ENCODE results near the gene SPRY1. TPM values are rescaled to one million over a fixed set of nuclear protein-coding genes. Genes with fewer than 3 reads are reported as not detected.

SPRY1 gene
- total and polyA plus RNA-seq, 2 donors from 2014 or later, result 18.3 to 134 TPM

- intact Hi-C loops (cut with DNase I), result no loop called here
- H3K4me1 ChIP-seq (ENCODE audit: control insufficient read depth in 2 of 3, insufficient read depth in 2 of 3, low read depth in 1 of 3, low read length in 3 of 3), result no peaks in the 10 kb centered on the region
- no peaks in the 10 kb centered on the region for H3K27me3 ChIP-seq (ENCODE audit: control insufficient read depth, insufficient read depth, low read length)
- no peak for TF ChIP-seq CTCF (IDR thresholded peaks at IDR 0.05; ENCODE audit: borderline replicate concordance, extremely low read depth, insufficient read depth)
- no peaks in the 10 kb centered on the region for H3K36me3 ChIP-seq (ENCODE audit: control insufficient read depth in 2 of 3, insufficient read depth in 3 of 3, low read length in 3 of 3)
- no peak for DNase-seq
- H3K9ac ChIP-seq (ENCODE audit: low read length in 3 of 3), result no peak overlapping the region
- no peak for FAIRE-seq
- H3K4me3 ChIP-seq (ENCODE audit: low read length in 3 of 3), result no peak overlapping the region
- H3K9me3 ChIP-seq (ENCODE audit: control insufficient read depth in 2 of 3, insufficient read depth in 1 of 3, low read length in 3 of 3), result no peaks in the 10 kb centered on the region
- H3K27ac ChIP-seq (ENCODE audit: low read depth in 2 of 2, low read length in 2 of 2), result no peak overlapping the region
Observed at GRCh38 chr4:123381996-123382395, 14.6 kb upstream of the SPRY1 start.

GRCh38 chr4:123383566-123383965 is 13.0 kb upstream of the SPRY1 start:
- no peaks in the 10 kb centered on the region for H3K4me1 ChIP-seq (ENCODE audit: control insufficient read depth in 2 of 3, insufficient read depth in 2 of 3, low read depth in 1 of 3, low read length in 3 of 3)
- H3K4me3 ChIP-seq (ENCODE audit: low read length in 3 of 3), result no peak overlapping the region
- no peaks in the 10 kb centered on the region for H3K27me3 ChIP-seq (ENCODE audit: control insufficient read depth, insufficient read depth, low read length)
- no peak for DNase-seq
- H3K9me3 ChIP-seq (ENCODE audit: control insufficient read depth in 2 of 3, insufficient read depth in 1 of 3, low read length in 3 of 3), result no peaks in the 10 kb centered on the region
- no peaks in the 10 kb centered on the region for H3K36me3 ChIP-seq (ENCODE audit: control insufficient read depth in 2 of 3, insufficient read depth in 3 of 3, low read length in 3 of 3)
- TF ChIP-seq CTCF (IDR thresholded peaks at IDR 0.05; ENCODE audit: borderline replicate concordance, extremely low read depth, insufficient read depth), result no peak
- H3K27ac ChIP-seq (ENCODE audit: low read depth in 2 of 2, low read length in 2 of 2), result no peak overlapping the region
- no peak overlapping the region for H3K9ac ChIP-seq (ENCODE audit: low read length in 3 of 3)
- FAIRE-seq, result no peak
- intact Hi-C loops (cut with DNase I), result no loop called here

GRCh38 chr4:123386609-123387008 is 10.0 kb upstream of the SPRY1 start:
- peak in 2 of 5 donors; percentile 61 to 76 for DNase-seq
- no peak for FAIRE-seq
- Histone ChIP-seq H3K36me3 (ENCODE audit: control insufficient read depth in 2 of 3, insufficient read depth in 3 of 3, low read length in 3 of 3) (no peaks in the 10 kb centered on the region), H3K9ac (ENCODE audit: low read length in 3 of 3) (no peak overlapping the region), H3K9me3 (ENCODE audit: control insufficient read depth in 2 of 3, insufficient read depth in 1 of 3, low read length in 3 of 3) (no peaks in the 10 kb centered on the region), H3K4me1 (ENCODE audit: control insufficient read depth in 2 of 3, insufficient read depth in 2 of 3, low read depth in 1 of 3, low read length in 3 of 3) (no peaks in the 10 kb centered on the region), H3K27ac (ENCODE audit: low read depth in 2 of 2, low read length in 2 of 2) (no peak overlapping the region), H3K27me3 (ENCODE audit: control insufficient read depth, insufficient read depth, low read length) (no peaks in the 10 kb centered on the region), H3K4me3 (ENCODE audit: low read length in 3 of 3) (no peak overlapping the region)
- TF ChIP-seq CTCF (IDR thresholded peaks at IDR 0.05; ENCODE audit: borderline replicate concordance, extremely low read depth, insufficient read depth), result no peak
- intact Hi-C loops (cut with DNase I), result no loop called here

GRCh38 chr4:123390846-123391456 is 5.6 kb upstream of the SPRY1 start:
- DNase-seq, result no peak
- peak; percentile 43 for TF ChIP-seq CTCF (IDR thresholded peaks at IDR 0.05; ENCODE audit: borderline replicate concordance, extremely low read depth, insufficient read depth)
- peak; percentile 94 for FAIRE-seq
- Histone ChIP-seq H3K27me3 (ENCODE audit: control insufficient read depth, insufficient read depth, low read length) (no peaks in the 10 kb centered on the region), H3K9me3 (ENCODE audit: control insufficient read depth in 2 of 3, insufficient read depth in 1 of 3, low read length in 3 of 3) (no peaks in the 10 kb centered on the region), H3K9ac (ENCODE audit: low read length in 3 of 3) (no peak overlapping the region), H3K4me3 (ENCODE audit: low read length in 3 of 3) (no peak overlapping the region), H3K27ac (ENCODE audit: low read depth in 2 of 2, low read length in 2 of 2) (no peak overlapping the region), H3K4me1 (ENCODE audit: control insufficient read depth in 2 of 3, insufficient read depth in 2 of 3, low read depth in 1 of 3, low read length in 3 of 3) (no peaks in the 10 kb centered on the region), H3K36me3 (ENCODE audit: control insufficient read depth in 2 of 3, insufficient read depth in 3 of 3, low read length in 3 of 3) (no peaks in the 10 kb centered on the region)
- intact Hi-C loops (cut with DNase I), result no loop called here
